Stimulated activated CD4-positive, alpha-beta T cell treated with anti-CD3 and anti-CD28 coated beads, Interleukin-15, amount 100 ng/mL, for 1 hour (primary cell): ENCODE results near the gene LITAFD.
"Not testable (repeated sequence)": the region's sequence is repeated elsewhere in the genome, so short reads cannot be mapped to it uniquely, and the experiment has no call there.

Experiments
- DNase-seq, 2 donors: peaks; one replicate each; pipeline ENCODE4 v3.0.0-alpha.2; 2020; ENCODE audit warnings: low read depth in 1 of 2, low spot score in 1 of 2

Gene LITAFD

GRCh38 chr16:8893976-8894690, 12.0 kb downstream of the LITAFD start:
- no peak for DNase-seq

DNA sequence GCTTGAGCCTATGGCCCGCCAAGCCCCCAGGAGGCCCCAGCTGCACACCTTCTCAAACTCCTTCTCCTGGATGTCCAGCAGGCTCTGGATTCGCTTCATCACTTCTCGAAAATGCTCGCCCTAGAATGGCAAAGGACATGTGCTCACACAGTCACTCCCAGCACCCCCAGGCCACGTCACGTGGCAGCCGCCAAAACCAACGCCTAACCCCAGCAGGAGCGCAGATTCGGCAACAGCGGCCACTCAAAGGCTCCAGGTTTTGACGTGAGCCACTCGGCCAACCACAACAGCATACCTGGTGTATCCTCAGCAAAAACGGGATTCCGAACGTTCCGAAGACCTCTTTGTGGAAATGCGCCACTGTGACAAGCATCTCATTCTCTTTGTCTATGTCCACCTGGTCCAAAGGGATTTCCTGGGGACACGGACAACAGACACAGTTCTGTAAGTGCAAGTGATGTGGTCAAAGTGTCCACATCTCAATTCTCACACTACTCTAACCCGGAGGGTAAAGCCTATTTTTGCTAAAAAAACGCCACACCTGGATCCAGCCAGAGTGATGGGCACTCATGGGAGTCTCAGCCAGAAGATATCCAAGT, 12.7 kb downstream of the LITAFD start:
- DNase-seq: no peak

GRCh38 chr16:8898660-8899318, 16.6 kb downstream of the LITAFD start:
- DNase-seq: no peak

DNA sequence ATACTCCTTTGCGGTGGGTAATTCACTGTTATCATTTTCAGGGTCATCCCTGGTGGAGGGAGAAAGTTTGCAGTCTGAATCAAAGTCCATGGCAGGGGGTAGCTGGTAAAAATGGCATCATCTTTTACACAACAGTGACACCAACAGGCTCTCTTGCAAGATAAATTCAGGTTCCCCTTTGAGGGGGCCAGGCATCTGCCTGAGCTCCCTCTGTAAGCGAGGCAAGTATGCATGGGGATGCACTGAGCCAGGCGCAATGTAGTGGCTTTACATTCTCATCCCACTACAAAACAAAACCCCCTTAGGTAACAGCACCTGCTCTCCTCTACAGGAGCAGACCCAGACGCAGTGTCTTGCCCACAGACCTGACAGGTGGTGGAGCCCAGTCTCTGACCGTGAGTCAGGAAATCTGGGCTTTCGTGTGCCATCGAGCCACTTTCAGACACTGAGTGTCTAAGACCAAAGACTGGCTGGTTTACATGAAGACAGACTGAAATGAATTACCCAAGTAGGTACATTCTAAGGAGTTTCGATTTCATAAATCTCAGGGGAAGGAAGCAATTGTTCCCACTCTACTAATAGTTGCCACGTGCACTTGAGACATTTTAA, 17.7 kb downstream of the LITAFD start:
- DNase-seq: no peak

- no peak for DNase-seq
Observed at GRCh38 chr16:8900343-8900742, 18.2 kb downstream of the LITAFD start.

DNA sequence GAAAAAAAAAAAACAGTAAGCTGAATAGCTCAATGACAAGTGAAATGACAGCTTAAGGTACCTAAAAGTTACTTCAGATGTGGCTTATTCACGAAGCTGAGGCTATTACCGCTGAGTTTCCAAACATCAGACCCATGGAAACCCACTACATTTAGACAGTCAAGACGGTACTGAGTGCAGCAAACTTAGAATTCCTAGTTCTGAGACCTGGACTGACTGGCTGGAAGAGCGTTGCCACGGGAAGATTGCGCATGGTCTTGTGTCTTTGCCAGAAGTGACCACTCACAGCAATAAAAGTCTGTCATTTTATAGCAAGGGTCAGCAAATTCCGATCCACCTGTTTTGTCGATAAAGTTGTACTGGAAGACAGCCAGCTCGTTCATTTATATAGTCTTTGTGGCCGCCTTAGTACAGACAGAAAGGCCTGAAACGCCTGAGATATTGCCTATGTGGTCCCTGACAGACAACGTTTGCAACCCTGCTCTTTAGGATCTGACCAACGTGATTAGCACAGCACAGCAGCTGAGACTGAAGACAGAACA, 19.2 kb downstream of the LITAFD start:
- no peak for DNase-seq

DNA sequence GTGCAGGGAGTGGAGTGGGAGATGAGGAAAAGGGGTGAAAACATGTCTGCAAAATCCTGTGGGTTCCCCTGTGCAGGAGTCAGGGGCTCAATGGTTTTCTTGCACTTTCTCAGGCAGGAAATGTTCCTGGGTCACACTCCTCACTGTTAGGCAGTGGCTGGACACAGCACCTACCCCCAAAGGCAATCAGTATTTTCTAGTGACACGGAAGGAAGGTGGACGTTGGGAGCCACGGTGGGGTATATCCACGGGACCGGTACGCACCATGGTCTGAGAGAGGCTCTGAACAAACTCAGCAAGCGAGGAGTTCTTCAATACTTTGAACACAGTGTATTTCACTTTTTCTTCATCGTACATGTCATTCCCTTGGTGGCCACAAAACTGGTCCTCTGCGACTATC, 20.9 kb downstream of the LITAFD start:
- no peak for DNase-seq

GRCh38 chr16:8904018-8904430, 21.9 kb downstream of the LITAFD start:
- DNase-seq: no peak

DNA sequence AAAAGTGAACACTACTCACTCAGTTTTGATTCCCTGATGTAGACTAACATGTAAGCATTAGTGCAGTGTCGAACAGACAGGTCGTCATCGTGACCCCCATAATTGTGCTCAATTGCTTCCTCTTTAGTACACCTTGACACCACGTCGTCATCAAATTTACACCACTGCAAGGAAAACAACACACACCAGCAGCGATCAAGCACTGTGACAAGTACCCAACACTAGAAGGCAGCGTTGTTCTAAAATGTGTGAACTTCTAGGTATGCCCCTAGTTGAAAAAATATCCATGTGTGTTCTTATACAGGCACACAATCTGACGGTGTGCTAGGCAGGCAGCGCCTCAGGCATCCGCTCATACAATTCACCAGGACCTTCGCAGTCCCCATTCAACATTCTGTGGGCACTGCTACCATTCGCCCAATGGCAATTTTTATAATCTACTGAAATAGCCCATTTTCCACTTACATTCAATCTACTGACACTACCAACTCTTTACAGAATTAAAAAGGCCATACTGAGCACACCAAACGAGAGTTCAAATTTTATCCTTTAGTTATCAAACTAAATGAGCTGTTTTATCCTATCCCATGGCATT, 23.1 kb downstream of the LITAFD start:
- no peak for DNase-seq

DNA sequence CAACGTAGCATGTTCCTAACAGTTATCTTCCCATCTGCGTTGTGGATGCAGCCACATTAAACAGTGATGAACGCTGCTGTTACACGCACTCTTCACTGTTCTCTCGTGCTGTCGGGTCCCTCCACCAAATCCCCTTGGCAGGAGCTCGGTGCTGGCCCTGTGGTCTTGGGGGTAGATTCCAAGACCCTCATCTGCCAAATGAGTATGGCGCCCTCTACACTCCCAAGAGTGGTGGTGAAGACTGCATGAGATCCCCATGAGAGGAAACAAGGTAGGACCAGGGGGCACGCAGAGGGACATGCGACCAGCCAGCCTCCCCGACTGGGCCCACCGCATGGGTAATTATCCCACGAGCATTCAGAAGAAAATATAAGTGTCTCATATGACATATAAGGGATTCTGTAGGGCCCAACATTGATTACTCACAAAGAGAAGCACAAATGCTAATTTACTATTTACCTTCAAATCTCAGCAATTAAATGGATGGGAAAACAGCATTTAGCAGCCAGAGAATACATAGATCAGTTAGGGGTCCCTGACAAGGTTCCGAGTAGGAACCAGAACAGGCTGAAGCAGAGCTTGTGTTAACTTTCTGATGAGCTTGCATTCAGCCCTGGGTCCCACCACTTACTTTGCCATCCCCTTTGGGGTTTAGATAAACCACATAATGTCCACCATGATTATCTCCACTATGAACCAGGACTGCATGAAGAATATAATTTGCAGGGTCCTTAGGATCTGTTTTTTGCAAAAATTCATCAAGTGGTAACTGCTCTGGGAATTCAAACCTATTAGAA, 23.8 kb downstream of the LITAFD start:
- no peak for DNase-seq

- no peak for DNase-seq
Observed at GRCh38 chr16:8907096-8907495, 24.9 kb downstream of the LITAFD start.

- no peak for DNase-seq
Observed at GRCh38 chr16:8908810-8909468, 26.8 kb downstream of the LITAFD start.

- no peak for DNase-seq
Observed at GRCh38 chr16:8910811-8911210, 28.7 kb downstream of the LITAFD start.

DNA sequence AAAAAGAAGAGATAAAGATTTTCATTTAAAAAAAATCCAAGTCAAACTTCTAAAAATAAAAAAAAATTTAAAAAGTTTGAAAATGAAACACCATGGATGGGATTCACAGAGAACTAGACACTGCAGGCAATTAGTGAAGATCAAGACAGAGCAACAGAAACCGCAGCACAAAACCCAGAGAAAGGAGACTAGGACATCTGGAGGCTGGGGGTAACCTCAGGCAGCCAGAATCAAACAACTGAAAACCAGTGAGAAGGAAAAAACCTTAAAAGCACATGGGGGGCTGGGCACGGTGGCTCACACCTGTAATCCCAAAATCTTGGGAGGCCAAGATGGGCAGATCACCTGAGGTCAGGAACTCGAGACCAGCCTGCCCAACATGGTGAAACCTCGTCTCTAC, 30.6 kb downstream of the LITAFD start:
- DNase-seq: no peak

- no peak for DNase-seq
Observed at GRCh38 chr16:8914098-8914497, 31.9 kb downstream of the LITAFD start.

GRCh38 chr16:8915722-8916301, 33.7 kb downstream of the LITAFD start:
- DNase-seq: no peak

DNA sequence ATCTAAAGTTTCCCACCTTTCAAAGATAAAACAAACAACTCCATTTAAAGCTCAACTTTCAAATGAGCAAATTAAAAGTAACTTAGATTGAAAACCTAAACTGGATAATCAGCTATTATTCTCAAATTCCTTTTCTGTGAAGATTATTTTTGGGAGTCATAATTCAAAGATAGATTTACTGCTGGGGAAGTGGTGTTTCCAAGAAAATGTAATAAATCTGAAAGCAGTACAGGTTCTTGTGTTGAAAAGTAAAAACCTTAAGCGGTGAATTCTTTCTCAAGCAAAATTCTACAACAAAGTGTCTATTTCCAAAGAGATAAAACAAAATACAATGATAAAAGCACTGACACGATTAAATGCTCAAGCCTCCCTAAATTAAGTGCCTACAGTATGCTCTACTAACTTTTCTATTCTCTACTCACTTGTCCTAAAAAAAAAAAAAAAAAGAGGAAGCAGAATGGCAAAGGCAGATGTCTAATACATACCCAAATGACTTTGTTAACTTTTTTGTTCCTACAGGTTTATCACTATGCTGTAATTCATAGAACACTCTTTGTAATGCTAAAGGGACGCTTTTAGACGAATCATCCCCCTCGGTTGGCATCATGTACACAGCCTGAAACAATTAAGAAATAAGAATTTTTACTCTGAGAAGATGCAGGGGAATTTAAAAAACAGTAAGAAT, 34.5 kb downstream of the LITAFD start:
- no peak for DNase-seq

GRCh38 chr16:8917336-8917735, 35.2 kb downstream of the LITAFD start:
- DNase-seq: not testable (repeated sequence)
